Fibroblast of lung (primary cell): ENCODE results near the gene CARD19.

Experiments
- EZH2 ChIP-seq: IDR thresholded peaks from 2 replicates; pipeline ENCODE4 v1.5.1; 2012; ENCODE audit warnings: low read length, control low read depth, mild to moderate bottlenecking; ENCODE audit errors: missing control alignments
- TF ChIP-seq, protein P1 (sequence below), 2 donors: IDR thresholded peaks in 1 of 2; conservative IDR thresholded peaks in 1 of 2; 1 replicate in 1 of 2; 2 replicates in 1 of 2; pipeline ENCODE4 v1.5.1; 2011 to 2012; ENCODE audit warnings: low read length in 2 of 2, control low read depth in 1 of 2, inconsistent platforms in 1 of 2, low read depth in 1 of 2, mild to moderate bottlenecking in 1 of 2

DNA sequence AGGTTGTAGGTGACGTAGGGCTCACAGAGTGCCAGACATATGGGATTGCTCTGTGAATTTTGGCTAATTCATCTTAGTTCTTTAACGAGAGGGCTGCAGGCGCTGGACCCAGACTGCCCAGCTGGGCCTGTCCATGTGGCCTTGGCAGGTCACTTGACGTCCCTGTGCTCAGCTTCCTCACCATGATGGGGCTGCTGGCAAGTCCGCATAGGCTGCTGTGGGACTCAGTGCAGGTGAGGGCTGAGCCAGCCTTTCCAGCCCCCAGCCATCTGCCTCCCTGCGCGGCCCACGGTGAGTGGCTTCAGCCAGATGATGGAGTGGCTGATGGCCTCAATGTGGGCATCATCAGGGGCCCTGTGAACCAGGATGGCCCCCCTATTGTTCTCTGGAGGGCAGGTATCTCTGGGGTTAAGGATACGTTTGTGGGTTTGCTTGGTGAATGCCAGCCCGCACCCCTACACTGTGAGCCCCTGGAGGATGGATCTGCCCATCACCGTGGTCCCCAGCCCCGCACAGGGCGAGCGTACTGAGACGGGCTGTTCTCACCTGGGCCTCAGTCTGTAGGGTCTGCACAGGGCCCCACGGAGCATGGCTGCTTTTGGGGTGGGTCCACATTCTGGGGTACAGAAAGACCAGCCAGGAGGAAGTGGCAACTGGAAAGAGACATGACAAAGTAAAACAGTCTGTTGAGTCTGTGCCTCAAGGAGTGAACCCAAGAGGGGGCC is 3.7 kb downstream of the CARD19 start:
- TF ChIP-seq, protein P1, sequence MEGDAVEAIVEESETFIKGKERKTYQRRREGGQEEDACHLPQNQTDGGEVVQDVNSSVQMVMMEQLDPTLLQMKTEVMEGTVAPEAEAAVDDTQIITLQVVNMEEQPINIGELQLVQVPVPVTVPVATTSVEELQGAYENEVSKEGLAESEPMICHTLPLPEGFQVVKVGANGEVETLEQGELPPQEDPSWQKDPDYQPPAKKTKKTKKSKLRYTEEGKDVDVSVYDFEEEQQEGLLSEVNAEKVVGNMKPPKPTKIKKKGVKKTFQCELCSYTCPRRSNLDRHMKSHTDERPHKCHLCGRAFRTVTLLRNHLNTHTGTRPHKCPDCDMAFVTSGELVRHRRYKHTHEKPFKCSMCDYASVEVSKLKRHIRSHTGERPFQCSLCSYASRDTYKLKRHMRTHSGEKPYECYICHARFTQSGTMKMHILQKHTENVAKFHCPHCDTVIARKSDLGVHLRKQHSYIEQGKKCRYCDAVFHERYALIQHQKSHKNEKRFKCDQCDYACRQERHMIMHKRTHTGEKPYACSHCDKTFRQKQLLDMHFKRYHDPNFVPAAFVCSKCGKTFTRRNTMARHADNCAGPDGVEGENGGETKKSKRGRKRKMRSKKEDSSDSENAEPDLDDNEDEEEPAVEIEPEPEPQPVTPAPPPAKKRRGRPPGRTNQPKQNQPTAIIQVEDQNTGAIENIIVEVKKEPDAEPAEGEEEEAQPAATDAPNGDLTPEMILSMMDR (conservative IDR thresholded peaks at IDR 0.05 in 1 of 2, IDR thresholded peaks at IDR 0.05 in 1 of 2; ENCODE audit: low read depth in 1 of 2, low read length in 2 of 2) = no peak
- TF ChIP-seq EZH2 = no peak
